Neural cell (in vitro differentiated cells): ENCODE data around the gene SUSD6.

Experiments used
- CTCF ChIP-seq: fragments of 450-650 bp; IDR thresholded peaks from 2 replicates; pipeline ENCODE4 v1.5.1; 2014; ENCODE audit warnings: antibody characterized with exemption, mild to moderate bottlenecking, moderate library complexity; ENCODE audit not compliant: poor library complexity, severe bottlenecking
- EP300 ChIP-seq: fragments of 450-650 bp; conservative IDR thresholded peaks from 2 replicates; pipeline ENCODE4 v1.6.1; 2014; ENCODE audit warnings: antibody characterized with exemption, mild to moderate bottlenecking, moderate library complexity; ENCODE audit not compliant: poor library complexity, severe bottlenecking
- EZH2 ChIP-seq: fragments of 200-600, 300-800 bp; shearing (Covaris generic), sonication (generic); IDR thresholded peaks from 2 replicates; pipeline ENCODE4 v1.6.1; 2014; ENCODE audit warnings: antibody characterized with exemption, low read length, borderline replicate concordance, mild to moderate bottlenecking; ENCODE audit not compliant: insufficient read depth, poor library complexity, severe bottlenecking
- MXI1 ChIP-seq: fragments of 450-650 bp; conservative IDR thresholded peaks from 2 replicates; pipeline ENCODE4 v1.6.1; 2014; ENCODE audit warnings: antibody characterized with exemption, mild to moderate bottlenecking; ENCODE audit not compliant: poor library complexity, severe bottlenecking
- POLR2AphosphoS5 ChIP-seq: IDR thresholded peaks from 2 replicates; pipeline ENCODE4 v1.6.1; 2012
- RAD21 ChIP-seq: fragments of 450-650 bp; conservative IDR thresholded peaks from 2 replicates; pipeline ENCODE4 v1.6.1; 2014; ENCODE audit warnings: antibody characterized with exemption, mild to moderate bottlenecking, moderate library complexity
- SMC3 ChIP-seq: fragments of 450-650 bp; conservative IDR thresholded peaks from 2 replicates; pipeline ENCODE4 v1.6.1; 2014; ENCODE audit warnings: antibody characterized with exemption, mild to moderate bottlenecking, moderate library complexity; ENCODE audit not compliant: poor library complexity
- TF ChIP-seq, protein P1 (sequence below): IDR thresholded peaks from 2 replicates; pipeline ENCODE4 v1.6.1; 2012; ENCODE audit warnings: borderline replicate concordance

DNA sequence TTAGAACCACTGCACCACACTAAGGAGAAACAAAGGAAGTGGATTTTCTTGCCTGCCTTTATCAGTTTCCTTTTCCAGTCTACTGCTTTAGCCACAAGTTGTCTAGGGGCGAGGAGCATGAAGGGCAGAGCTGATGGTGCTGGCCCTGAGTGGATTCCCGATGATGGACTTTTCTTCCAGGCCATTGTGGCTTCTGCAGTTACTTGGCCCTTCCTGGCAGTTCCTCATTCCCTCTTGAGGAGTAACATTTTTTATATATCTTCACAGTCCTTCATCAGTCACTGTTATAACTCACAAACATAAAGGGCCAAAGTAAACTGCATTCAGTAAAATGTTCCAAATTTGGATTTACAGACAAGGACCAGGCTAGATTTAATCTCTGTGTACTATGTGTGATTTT is 94.3 kb downstream of the SUSD6 start:
- TF ChIP-seq POLR2AphosphoS5, result no peak
- TF ChIP-seq CTCF, result no peak
- no peak for TF ChIP-seq EP300
- no peak for TF ChIP-seq MXI1
- no peak for TF ChIP-seq EZH2
- TF ChIP-seq RAD21, result no peak
- TF ChIP-seq, protein P1, sequence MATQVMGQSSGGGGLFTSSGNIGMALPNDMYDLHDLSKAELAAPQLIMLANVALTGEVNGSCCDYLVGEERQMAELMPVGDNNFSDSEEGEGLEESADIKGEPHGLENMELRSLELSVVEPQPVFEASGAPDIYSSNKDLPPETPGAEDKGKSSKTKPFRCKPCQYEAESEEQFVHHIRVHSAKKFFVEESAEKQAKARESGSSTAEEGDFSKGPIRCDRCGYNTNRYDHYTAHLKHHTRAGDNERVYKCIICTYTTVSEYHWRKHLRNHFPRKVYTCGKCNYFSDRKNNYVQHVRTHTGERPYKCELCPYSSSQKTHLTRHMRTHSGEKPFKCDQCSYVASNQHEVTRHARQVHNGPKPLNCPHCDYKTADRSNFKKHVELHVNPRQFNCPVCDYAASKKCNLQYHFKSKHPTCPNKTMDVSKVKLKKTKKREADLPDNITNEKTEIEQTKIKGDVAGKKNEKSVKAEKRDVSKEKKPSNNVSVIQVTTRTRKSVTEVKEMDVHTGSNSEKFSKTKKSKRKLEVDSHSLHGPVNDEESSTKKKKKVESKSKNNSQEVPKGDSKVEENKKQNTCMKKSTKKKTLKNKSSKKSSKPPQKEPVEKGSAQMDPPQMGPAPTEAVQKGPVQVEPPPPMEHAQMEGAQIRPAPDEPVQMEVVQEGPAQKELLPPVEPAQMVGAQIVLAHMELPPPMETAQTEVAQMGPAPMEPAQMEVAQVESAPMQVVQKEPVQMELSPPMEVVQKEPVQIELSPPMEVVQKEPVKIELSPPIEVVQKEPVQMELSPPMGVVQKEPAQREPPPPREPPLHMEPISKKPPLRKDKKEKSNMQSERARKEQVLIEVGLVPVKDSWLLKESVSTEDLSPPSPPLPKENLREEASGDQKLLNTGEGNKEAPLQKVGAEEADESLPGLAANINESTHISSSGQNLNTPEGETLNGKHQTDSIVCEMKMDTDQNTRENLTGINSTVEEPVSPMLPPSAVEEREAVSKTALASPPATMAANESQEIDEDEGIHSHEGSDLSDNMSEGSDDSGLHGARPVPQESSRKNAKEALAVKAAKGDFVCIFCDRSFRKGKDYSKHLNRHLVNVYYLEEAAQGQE, result no peak
- no peak for TF ChIP-seq SMC3
